Breast epithelium (tissue), 4 donors: ENCODE data around the gene GLRA2. TPM values are rescaled to one million over a fixed set of nuclear protein-coding genes. Genes with fewer than 3 reads are reported as not detected.

Experiments used
- DNase-seq, 2 donors: peaks; one replicate each; pipeline ENCODE4 v3.0.0-alpha.2; 2019; ENCODE audit warnings: low spot score in 2 of 2
- H3K27ac ChIP-seq, 2 donors: fragments of 200-600 bp; sonication (generic) in 1 of 2; one replicate each; pipeline ENCODE4 v1.5.1; 2016 to 2019; ENCODE audit warnings: mild to moderate bottlenecking in 1 of 2
- H3K27me3 ChIP-seq, 2 donors: fragments of 200-600 bp; sonication (generic) in 1 of 2; one replicate each; pipeline versions ENCODE4 v1.5.1 to v1.6.0; 2017 to 2019; ENCODE audit warnings: control low read depth in 1 of 2, mild to moderate bottlenecking in 1 of 2
- H3K36me3 ChIP-seq: fragments of 200-600 bp; one replicate; pipeline ENCODE4 v1.5.1; 2019
- H3K4me1 ChIP-seq, 2 donors: fragments of 200-600 bp; sonication (generic); one replicate each; pipeline ENCODE4 v1.5.1; 2016 to 2019; ENCODE audit warnings: control low read depth in 1 of 2
- H3K4me3 ChIP-seq, 3 donors: fragments of 200-600 bp; sonication (generic); 1 replicate in 2 of 3; 2 replicates in 1 of 3; pipeline ENCODE4 v1.5.1; 2016 to 2019; ENCODE audit warnings: mild to moderate bottlenecking in 3 of 3, moderate library complexity in 2 of 3
- H3K9me3 ChIP-seq, 2 donors: fragments of 200-600 bp; sonication (generic) in 1 of 2; one replicate each; pipeline ENCODE4 v1.5.1; 2016 to 2019; ENCODE audit warnings: control low read depth in 1 of 2
- POLR2A ChIP-seq: fragments of 450-650 bp; IDR thresholded peaks from one replicate; pipeline ENCODE4 v1.6.1; 2016; ENCODE audit warnings: antibody characterized with exemption, mild to moderate bottlenecking, moderate library complexity
- POLR2AphosphoS5 ChIP-seq, 3 donors: sonication (generic); formaldehyde crosslinking; IDR thresholded peaks; one replicate each; pipeline ENCODE4 v1.6.1; 2017; ENCODE audit warnings: antibody characterized with exemption in 3 of 3
- intact Hi-C: fragments of 100-400 bp; cut with DNase I; formaldehyde crosslinking; loops from one replicate; pipeline ENCODE4 v1.15.1; 2023; ENCODE audit warnings: low total_unique reads
- total RNA-seq, 3 donors: library from RNA; depleted of rRNA; stranded (reverse); fragments of >200 nt; gene quantifications; one replicate each; pipeline ENCODE4 v1.1.0, GENCODE V29; 2016
- TF ChIP-seq, protein P1 (sequence below), 3 donors: fragments of 450-650 bp; IDR thresholded peaks; one replicate each; pipeline ENCODE4 v1.5.1; 2016 to 2017; ENCODE audit warnings: antibody characterized with exemption in 3 of 3, mild to moderate bottlenecking in 3 of 3, moderate library complexity in 3 of 3

The GLRA2 gene
- total RNA-seq, 3 donors from 2014 or later: not detected

GRCh38 chrX:14641681-14642655 is 112.6 kb downstream of the GLRA2 start:
- intact Hi-C loops: no loop called here
- Histone ChIP-seq H3K9me3 (no peaks in the 10 kb centered on the region), H3K4me3 (no peak overlapping the region), H3K4me1 (no peaks in the 10 kb centered on the region), H3K27me3 (peaks cover 0 to 32% of the 10 kb centered on the region in 2 donors), H3K27ac (no peak overlapping the region), H3K36me3 (no peaks in the 10 kb centered on the region)
- no peak for DNase-seq
- TF ChIP-seq POLR2AphosphoS5 (IDR thresholded peaks at IDR 0.05): no peak
- TF ChIP-seq POLR2A: no peak
- TF ChIP-seq, protein P1, sequence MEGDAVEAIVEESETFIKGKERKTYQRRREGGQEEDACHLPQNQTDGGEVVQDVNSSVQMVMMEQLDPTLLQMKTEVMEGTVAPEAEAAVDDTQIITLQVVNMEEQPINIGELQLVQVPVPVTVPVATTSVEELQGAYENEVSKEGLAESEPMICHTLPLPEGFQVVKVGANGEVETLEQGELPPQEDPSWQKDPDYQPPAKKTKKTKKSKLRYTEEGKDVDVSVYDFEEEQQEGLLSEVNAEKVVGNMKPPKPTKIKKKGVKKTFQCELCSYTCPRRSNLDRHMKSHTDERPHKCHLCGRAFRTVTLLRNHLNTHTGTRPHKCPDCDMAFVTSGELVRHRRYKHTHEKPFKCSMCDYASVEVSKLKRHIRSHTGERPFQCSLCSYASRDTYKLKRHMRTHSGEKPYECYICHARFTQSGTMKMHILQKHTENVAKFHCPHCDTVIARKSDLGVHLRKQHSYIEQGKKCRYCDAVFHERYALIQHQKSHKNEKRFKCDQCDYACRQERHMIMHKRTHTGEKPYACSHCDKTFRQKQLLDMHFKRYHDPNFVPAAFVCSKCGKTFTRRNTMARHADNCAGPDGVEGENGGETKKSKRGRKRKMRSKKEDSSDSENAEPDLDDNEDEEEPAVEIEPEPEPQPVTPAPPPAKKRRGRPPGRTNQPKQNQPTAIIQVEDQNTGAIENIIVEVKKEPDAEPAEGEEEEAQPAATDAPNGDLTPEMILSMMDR (IDR thresholded peaks at IDR 0.05): no peak

- DNase-seq: no peak
- Histone ChIP-seq H3K9me3 (no peaks in the 10 kb centered on the region), H3K27ac (no peak overlapping the region), H3K36me3 (no peaks in the 10 kb centered on the region), H3K4me3 (no peak overlapping the region), H3K27me3 (no peaks in the 10 kb centered on the region), H3K4me1 (no peaks in the 10 kb centered on the region)
- intact Hi-C loops: no loop called here
- TF ChIP-seq, protein P1 (IDR thresholded peaks at IDR 0.05): no peak
- no peak for TF ChIP-seq POLR2AphosphoS5 (IDR thresholded peaks at IDR 0.05)
Measured at GRCh38 chrX:14660970-14661369, 131.6 kb downstream of the GLRA2 start.

- no peak for TF ChIP-seq POLR2AphosphoS5 (IDR thresholded peaks at IDR 0.05)
- TF ChIP-seq, protein P1 (IDR thresholded peaks at IDR 0.05): no peak
- TF ChIP-seq POLR2A: no peak
- DNase-seq: no peak
- no peak overlapping the region for H3K27ac ChIP-seq
- H3K27me3 ChIP-seq: peaks cover 0 to 18% of the 10 kb centered on the region in 2 donors
- intact Hi-C loops: no loop called here
- no peaks in the 10 kb centered on the region for H3K4me1 ChIP-seq
- H3K36me3 ChIP-seq: no peaks in the 10 kb centered on the region
- H3K4me3 ChIP-seq: no peak overlapping the region
- H3K9me3 ChIP-seq: no peaks in the 10 kb centered on the region
Measured at GRCh38 chrX:14670819-14671218, 141.5 kb downstream of the GLRA2 start.

DNA sequence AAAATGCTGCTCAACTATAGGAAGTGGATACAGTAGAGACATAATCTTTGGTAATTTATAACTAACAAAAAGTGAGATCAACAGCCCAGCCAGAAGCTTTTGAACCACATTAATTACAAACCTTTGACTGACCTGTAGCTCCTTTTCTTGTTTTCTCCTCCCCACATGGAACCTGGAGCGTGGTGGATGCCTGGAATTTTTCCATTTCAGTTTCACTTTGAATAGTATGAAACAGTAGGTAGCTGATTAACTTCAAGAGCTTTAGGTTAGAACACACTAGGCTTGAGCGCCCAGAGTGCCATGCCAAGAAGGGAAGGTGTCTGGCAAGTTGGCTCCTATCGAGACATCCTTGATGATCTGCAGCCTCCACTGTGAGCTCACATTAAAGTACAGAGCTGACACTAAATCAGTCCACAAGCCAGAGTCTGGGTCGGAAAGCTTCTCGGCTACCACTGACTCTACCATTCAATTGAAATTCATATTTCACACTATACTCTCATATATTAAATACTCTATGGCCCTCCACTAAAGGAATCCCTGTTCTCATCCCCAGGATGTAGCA is 143.4 kb downstream of the GLRA2 start:
- H3K27me3 ChIP-seq: peaks cover 0 to 18% of the 10 kb centered on the region in 2 donors
- TF ChIP-seq POLR2A (no peak), POLR2AphosphoS5 (IDR thresholded peaks at IDR 0.05) (no peak)
- TF ChIP-seq, protein P1 (IDR thresholded peaks at IDR 0.05): no peak
- no peaks in the 10 kb centered on the region for H3K4me1 ChIP-seq
- H3K4me3 ChIP-seq: no peak overlapping the region
- intact Hi-C loops: no loop called here
- H3K36me3 ChIP-seq: no peaks in the 10 kb centered on the region
- DNase-seq: no peak
- H3K27ac ChIP-seq: no peak overlapping the region
- H3K9me3 ChIP-seq: no peaks in the 10 kb centered on the region

GRCh38 chrX:14673236-14673635 is 143.9 kb downstream of the GLRA2 start:
- no peaks in the 10 kb centered on the region for H3K4me1 ChIP-seq
- DNase-seq: no peak
- TF ChIP-seq, protein P1 (IDR thresholded peaks at IDR 0.05): no peak
- no peak for TF ChIP-seq POLR2AphosphoS5 (IDR thresholded peaks at IDR 0.05)
- TF ChIP-seq POLR2A: no peak
- H3K27me3 ChIP-seq: peaks cover 0 to 18% of the 10 kb centered on the region in 2 donors
- H3K9me3 ChIP-seq: no peaks in the 10 kb centered on the region
- intact Hi-C loops: no loop called here
- H3K27ac ChIP-seq: no peak overlapping the region
- no peaks in the 10 kb centered on the region for H3K36me3 ChIP-seq
- H3K4me3 ChIP-seq: no peak overlapping the region
